Measurements from ENCODE around the gene CNTRL. TPM values are rescaled to one million over a fixed set of nuclear protein-coding genes. Genes with fewer than 3 reads are reported as not detected.
A peak's percentile ranks its signal among the peaks of the same experiment; 100 is the strongest.

CNTRL gene
- total RNA-seq, 1 donor from 2014 or later, result 26.3 TPM

GRCh38 chr9:121182101-121182836 is 107.5 kb downstream of the CNTRL start:
- no peaks in the 10 kb centered on the region for H3K9me3 ChIP-seq
- no peak overlapping the region for H3K27ac ChIP-seq
- H3K36me3 ChIP-seq, result peaks cover 72% of the 10 kb centered on the region

GRCh38 chr9:121182989-121183388 is 108.2 kb downstream of the CNTRL start:
- Histone ChIP-seq H3K4me1 (peaks cover 60% of the 10 kb centered on the region), H3K36me3 (peaks cover 65% of the 10 kb centered on the region)
- no peak for ATAC-seq

More at GRCh38 chr9:121182101-121182836, 107.5 kb downstream of the CNTRL start:
- Histone ChIP-seq H3K4me1 (peaks cover 58% of the 10 kb centered on the region), H3K4me3 (no peak overlapping the region), H3K27me3 (ENCODE audit: low read depth) (no peaks in the 10 kb centered on the region)
- no peak for TF ChIP-seq CTCF (IDR thresholded peaks at IDR 0.05)
- ATAC-seq (peak in 1 of 2 donors; percentile 59), DNase-seq (no peak)
- intact Hi-C loops (cut with DNase I), result no loop called here

DNA sequence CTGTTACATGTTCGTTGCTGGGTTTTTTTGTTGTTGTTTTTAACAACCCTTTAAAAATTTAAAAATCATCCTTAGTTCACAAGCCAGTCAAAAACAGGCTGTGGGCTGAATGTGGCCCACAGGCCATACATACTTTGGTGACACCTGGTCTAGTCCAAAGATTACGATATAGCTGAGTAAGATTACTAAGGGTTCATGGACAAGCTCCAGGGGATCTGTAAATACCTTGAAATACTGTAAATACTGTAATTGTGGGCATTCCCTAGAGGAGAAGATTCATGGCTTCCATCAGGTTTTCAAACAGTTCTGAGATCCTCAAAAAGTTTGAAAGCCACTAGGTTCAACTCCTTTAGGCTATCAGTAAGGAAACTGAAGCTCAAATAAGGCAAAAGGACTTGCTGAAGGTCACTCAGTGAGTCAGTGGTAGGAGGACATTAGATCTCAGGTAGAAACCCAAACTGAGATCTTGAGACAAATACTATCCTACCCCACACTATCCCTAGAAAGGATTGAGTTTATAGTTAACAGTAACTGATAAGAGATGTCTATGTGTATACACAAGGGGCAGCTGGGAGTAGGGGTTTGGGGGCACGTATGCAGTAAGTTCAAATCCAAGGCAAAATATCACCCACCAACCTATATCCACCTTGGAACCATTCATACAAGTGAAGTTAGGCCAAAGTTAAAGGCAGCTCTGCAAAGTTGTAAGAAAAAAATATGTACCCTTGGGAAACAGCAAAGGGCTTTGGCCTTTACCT is 109.1 kb downstream of the CNTRL start:
- Histone ChIP-seq H3K4me3 (no peak overlapping the region), H3K4me1 (peaks cover 60% of the 10 kb centered on the region), H3K27me3 (ENCODE audit: low read depth) (no peaks in the 10 kb centered on the region), H3K36me3 (peaks cover 60% of the 10 kb centered on the region), H3K27ac (no peak overlapping the region), H3K9me3 (no peaks in the 10 kb centered on the region)
- no peak for TF ChIP-seq CTCF (IDR thresholded peaks at IDR 0.05)
- ATAC-seq, result no peak
- DNase-seq, result no peak
- intact Hi-C loops (cut with DNase I), result no loop called here

More at GRCh38 chr9:121182989-121183388, 108.2 kb downstream of the CNTRL start:
- intact Hi-C loops (cut with DNase I), result no loop called here
- Histone ChIP-seq H3K4me3 (no peak overlapping the region), H3K27me3 (ENCODE audit: low read depth) (no peaks in the 10 kb centered on the region), H3K9me3 (no peaks in the 10 kb centered on the region), H3K27ac (no peak overlapping the region)
- DNase-seq, result no peak
- no peak for TF ChIP-seq CTCF (IDR thresholded peaks at IDR 0.05)

DNA sequence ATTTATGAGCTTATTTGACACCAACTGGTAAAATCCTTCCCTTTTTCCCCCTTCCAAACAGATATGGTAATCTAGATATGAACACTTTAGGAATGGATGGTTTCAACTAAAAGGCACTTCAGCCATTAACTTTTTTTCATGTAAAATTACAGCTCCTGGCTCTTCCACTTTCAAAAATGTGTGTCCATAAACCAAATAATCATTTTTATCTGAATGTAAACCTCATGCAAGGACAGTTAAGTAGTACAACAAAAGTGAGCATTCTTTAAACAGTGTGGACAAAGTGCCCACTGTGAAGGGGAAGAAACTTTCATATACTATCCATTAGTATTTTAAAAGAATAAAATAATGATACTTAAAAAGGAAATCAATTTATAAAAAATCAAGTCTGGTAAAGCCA is 109.7 kb downstream of the CNTRL start:
- intact Hi-C loops (cut with DNase I), result no loop called here
- no peak for DNase-seq
- Histone ChIP-seq H3K9me3 (no peaks in the 10 kb centered on the region), H3K4me1 (peaks cover 60% of the 10 kb centered on the region), H3K27me3 (ENCODE audit: low read depth) (no peaks in the 10 kb centered on the region), H3K36me3 (peaks cover 60% of the 10 kb centered on the region), H3K4me3 (no peak overlapping the region), H3K27ac (no peak overlapping the region)
- TF ChIP-seq CTCF (IDR thresholded peaks at IDR 0.05), result no peak
- no peak for ATAC-seq

GRCh38 chr9:121185178-121185745 is 110.5 kb downstream of the CNTRL start:
- intact Hi-C loops (cut with DNase I), result no loop called here
- Histone ChIP-seq H3K36me3 (peaks cover 55% of the 10 kb centered on the region), H3K4me1 (peaks cover 60% of the 10 kb centered on the region), H3K4me3 (no peak overlapping the region), H3K27me3 (ENCODE audit: low read depth) (no peaks in the 10 kb centered on the region), H3K9me3 (no peaks in the 10 kb centered on the region), H3K27ac (no peak overlapping the region)
- ATAC-seq (peak; percentile 51 to 64), DNase-seq (no peak)
- TF ChIP-seq CTCF (IDR thresholded peaks at IDR 0.05), result no peak

Data from lower lobe of right lung (tissue), 2 donors.